KG1 (cell line): ENCODE data around the gene SESN2.

Source experiments
- DNase-seq: peaks from one replicate; lab custom pipeline; 2025; lab: John Stamatoyannopoulos, UW

Gene SESN2

DNA sequence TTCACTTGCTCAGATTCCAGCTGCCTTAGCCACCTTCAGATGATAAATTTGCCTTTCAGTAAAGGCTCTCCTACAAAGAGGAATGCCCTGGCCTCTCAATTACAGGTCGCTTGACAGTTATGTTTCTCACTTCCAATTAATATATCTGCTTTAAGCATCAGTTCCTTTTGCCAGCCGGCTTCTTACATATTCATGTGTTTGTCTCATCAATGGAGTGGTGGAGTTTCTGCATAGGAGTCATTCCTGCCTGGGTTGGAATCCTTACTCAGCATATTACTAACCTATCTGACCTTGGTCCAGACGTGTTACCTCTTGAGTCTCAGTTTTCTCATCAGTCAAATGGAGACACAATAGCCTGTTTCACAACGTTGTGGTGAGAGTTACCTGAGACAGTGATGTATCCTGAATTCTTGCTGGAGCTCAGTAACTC, 9.4 kb upstream of the SESN2 start:
- no peak for DNase-seq

DNA sequence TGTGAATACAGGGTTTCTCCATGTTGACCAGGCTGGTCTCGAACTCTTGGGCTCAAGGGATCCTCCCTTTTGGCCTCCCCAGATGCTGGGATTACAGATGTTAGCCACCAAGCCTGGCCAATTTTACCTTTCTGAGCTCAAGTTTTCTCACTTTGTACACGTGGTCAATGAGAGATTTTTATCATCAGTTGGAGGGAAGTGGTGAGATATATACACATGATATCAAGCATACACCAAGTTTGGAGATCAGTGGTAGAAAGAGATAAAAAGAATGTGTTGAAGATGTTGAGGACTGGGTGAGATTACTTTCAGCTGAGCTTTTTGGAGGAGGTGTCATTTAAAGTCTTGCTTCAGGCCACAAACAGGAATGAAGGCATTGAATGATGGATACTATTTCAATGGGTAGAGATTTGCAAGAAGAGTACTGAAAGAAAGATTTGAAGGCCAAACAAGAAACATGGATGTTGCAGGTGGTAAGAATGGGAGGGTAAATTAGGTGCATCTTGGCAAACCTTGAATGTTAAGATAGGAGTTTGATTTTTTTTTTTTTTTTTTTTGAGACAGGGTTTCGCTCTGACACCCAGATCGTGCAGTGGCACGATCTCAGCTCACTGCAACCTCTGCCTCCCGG, 3.0 kb upstream of the SESN2 start:
- no peak for DNase-seq

DNA sequence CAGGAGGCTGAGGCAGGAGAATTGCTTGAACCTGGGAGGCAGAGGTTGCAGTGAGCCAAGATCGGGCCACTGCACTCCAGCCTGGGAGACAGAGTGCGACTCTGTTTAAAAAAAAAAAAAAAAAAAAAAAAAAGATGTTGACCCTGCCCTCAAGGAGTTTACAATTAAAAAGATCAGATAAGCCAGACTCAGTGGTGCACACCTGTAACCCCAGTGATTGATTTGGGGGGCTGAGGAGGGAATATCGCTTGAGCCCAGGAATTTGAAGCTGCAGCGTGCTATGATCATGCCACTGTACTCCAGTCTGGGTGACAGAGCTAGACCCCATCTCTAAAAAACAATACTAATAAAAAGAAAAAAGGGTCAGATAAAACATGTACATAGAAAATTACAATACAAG, 1.6 kb upstream of the SESN2 start:
- no peak for DNase-seq

DNA sequence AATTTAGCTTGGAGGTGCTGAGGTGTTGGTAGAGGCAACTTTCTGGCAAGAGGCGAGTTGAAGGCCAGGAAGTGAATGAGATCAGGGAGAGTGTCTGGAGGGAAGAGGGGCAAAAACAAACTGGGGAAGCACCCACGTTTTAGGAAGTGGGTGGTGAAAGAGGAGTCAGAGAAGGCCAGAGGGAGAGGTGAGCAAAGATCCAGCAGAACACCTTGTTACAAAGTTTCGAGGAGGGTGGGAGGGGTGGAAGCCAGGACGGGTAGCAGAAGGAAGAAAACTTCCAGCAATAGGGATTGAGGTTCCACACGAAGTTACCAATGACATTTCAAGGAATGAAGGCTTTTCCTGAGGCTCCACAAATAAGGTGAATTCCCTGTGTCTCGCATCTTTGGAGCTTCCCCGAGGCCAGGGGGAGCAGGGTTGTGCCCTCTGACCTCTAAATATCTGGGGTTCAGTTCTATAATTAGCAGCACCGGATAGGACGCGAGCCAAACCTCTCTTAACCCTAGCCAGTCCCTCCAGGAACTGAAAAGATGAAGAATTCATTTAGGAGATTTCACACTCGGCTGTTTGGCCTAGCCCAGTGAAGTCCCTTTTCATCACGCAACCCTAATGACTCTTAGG, 578 bp upstream of the SESN2 start:
- no peak for DNase-seq

DNA sequence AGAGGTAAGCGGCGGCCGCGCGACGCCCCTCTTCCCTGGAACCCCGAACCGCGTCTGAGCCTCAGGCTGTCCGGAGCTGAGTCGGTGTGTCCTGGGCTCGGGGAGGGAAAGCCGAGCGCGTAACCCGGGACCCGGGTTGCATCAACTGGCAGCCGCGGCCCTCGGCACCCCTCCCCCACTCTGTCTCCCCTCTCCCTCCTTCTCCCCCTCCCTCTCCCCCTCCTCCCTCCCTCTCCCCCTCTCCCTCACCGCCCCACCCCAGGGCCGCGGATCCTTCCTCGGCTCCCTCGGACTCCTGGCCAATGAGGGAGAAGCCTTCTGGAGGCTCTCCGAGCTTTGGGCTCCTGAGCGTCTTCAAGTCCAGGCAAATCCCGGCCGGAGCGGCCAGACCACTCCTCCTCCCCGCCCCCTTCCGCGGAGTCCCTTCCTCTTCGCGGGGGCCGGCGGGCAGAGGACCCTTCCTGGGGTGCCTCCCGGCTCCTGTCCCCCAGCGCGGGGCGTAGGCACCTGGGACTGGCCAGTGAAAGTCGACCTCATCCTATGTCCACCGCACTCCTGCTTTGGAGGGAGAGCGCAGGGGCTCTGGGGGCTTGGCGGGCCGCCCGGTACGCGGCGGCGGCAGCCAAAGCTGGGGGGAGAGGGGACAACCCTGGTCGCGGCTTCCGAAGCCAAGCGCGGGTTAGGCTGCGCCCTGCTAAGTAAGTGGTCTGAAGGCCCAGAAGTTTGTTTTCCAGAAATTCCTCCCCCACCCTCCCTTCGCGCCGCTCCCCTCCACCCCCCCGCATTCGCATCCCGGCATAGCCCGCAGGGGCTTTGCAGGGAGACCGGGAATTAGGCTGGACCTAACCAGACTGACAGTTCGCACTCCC, 850 bp downstream of the SESN2 start:
- no peak for DNase-seq

DNA sequence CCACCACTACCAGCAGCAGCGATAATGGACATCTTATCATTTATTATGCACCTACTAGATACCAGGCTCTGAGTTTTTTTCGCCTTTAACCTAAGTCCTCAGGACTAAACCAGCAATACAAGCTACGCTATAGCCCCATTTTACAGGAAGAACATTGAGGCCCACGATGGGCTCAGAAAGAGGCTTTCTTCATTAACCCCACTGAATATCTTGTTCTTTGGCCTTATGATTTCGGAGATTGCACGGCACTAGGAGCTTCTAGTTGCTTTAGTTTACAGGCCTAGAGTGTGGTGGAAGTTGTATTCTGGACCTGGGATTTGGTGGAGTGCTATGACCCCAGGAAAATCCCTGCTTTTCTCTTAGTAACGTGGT, 1.5 kb downstream of the SESN2 start:
- no peak for DNase-seq

DNA sequence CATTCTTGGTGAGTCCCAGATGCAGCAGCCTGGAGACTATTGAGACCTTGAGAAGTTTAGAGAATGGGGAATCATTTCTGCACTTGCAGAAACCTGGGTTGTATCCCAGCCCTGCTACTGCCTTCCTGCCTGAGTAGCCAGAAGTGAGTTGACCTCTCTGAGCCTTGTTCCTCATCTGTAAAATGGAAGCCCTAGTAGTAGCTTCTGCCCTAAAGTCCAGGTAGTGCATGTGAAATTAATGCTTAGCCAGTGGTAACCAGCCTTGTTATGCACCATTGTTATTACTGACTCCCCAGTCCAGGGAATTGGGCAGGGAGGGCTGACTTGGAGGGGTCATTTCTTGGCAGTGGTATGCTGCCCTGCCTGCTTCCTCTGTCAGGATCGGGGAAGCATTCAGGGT, 5.6 kb downstream of the SESN2 start:
- no peak for DNase-seq

DNA sequence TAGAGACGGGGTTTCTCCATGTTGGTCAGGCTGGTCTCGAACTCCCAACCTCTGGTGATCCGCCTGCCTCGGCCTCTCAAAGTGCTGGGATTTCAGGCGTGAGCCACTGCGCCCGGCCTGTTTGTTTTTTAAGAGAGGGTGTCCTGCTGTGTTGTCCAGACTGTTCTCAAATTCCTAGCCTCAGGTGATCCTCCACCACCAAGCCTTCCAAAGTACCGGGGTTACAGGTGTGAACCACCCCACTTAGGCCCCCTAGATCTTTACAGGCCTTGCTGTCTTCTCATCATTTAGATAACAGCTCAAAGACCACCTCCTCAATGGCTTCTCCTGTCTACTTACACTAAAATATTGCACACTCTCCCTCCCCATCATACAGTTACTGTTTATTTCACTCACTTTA, 6.3 kb downstream of the SESN2 start:
- no peak for DNase-seq

DNA sequence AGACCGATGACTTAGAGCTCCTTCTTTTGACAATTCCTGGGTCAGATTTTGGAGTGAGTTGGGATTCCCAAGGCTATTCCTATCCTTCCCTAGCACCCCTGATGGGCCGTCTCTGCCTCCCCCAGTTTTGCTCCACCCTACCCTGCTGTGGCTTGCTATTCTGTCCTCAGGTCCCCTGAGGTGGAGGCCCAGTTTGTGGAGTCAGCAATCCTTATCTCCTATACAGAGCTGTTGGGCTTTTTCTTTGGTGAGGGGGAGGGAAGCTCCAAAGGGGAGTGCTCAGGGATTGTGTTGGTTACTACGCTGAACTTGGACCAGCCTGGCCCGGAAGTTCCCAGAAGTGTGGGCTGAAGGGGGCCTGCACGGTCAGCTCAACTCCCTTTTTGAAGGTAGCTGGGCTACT, 7.6 kb downstream of the SESN2 start:
- DNase-seq, result no peak

DNA sequence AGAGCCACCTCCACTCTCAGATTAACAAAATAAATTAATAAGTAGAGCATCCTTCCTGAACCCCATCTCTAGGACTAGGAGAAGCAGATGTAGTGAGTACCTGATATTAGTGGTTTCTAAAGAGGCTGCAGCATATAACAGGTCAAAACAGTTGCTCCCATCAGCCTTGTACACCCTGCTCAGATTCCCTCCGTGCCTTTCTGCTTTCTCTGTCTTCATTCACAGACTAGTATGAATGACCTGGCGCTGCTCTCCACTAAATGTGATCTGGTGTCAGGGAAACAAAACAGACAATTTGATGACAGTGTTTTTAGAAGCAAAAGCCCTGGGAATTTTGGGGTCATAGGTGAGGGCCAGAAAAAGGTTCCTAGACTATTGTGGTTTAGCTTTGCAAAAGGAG, 8.3 kb downstream of the SESN2 start:
- no peak for DNase-seq

DNA sequence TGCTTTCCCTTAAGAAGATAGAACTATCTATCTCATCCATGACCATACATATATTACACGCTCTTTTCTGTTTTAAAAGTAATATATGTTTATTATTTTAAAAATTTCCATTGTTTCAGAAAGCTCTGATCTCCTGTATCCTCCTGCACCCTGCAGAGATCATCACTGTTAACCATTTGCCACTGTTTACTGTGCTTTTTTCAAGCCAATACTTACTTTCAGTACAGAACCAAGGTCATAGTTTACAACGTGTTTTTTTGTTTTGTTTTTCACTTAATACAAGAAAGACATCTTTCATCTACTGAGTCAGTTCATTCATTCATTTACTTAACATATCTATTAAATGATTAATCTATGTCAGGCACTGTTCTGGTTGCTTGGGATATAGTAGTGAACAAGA, 10.2 kb downstream of the SESN2 start:
- no peak for DNase-seq

DNA sequence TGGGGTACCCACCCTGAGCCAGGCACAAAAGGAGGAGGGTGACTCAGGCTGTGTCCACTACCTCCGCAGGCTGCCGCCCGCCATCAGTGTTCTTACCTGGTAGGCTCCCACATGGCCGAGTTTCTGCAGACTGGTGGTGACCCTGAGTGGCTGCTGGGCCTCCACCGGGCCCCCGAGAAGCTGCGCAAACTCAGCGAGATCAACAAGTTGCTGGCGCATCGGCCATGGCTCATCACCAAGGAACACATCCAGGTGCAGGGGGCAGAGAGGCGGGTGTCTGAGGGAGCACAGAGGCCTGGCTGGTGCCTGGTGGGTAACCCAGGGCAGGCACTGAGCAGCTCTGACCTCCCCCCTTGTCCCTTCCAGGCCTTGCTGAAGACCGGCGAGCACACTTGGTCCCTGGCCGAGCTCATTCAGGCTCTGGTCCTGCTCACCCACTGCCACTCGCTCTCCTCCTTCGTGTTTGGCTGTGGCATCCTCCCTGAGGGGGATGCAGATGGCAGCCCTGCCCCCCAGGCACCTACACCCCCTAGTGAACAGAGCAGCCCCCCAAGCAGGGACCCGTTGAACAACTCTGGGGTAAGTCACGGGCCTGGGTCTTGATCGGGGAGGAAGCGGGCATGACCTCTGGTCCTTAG, 13.0 kb downstream of the SESN2 start:
- DNase-seq, result no peak

DNA sequence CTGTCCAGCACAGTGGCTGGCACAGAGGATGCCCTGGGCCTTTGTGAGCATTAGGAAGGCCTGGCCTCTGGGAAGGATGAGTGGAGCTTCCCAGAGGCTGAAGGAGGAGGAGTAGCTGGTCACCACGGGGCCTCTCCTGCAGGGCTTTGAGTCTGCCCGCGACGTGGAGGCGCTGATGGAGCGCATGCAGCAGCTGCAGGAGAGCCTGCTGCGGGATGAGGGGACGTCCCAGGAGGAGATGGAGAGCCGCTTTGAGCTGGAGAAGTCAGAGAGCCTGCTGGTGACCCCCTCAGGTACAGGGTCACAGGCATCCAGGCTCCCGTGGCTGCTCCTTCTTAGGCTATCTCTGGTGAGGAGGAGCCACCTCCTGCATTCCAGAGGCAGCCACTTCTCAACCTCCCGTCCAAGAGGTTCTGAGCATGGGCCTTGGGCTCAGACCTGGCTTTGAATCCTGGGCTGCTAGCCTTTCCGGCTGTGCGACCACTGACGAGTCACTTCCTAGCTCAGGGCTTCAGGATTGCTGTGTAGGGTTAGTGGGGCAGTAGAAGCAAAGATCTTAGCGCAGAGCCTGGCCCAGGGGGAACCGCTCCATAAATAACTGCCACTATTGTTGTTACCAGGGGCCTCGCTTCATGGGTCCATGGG, 14.0 kb downstream of the SESN2 start:
- no peak for DNase-seq

DNA sequence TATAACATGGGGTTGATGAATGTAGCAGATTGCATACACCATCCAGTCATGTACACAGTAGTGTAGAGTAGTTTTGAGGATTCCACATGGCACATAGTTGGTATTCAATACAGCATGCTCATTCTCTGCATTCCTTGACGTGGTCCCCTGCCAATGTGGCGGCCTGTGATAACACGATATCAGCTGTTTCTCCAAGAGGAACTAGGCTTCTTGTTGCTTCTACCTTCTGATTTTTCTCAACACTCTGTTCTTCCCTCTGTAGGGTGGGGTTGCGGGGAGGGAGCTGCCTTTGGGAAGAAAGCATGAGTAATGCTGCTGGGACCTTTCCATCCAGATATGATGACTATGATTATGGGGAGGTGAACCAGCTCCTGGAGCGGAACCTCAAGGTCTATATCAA, 19.4 kb downstream of the SESN2 start:
- no peak for DNase-seq

DNA sequence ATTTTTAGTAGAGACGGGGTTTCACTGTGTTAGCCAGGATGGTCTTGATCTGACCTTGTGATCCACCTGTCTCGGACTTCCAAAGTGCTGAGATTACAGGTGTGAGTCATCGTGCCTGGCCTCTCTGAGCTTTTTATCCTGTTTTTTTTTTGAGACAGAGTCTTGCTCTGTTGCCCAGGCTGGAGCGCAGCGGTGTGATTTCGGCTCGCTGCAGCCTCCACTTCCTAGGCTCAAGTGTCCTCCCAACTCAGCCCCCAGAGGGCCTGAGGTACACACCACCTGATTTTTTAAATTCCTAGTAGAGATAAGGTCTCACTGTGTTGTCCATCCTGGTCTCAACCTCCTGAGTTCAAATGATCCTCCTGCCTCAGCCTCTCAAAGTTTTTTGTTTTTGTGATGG, 20.4 kb downstream of the SESN2 start:
- DNase-seq, result no peak

DNA sequence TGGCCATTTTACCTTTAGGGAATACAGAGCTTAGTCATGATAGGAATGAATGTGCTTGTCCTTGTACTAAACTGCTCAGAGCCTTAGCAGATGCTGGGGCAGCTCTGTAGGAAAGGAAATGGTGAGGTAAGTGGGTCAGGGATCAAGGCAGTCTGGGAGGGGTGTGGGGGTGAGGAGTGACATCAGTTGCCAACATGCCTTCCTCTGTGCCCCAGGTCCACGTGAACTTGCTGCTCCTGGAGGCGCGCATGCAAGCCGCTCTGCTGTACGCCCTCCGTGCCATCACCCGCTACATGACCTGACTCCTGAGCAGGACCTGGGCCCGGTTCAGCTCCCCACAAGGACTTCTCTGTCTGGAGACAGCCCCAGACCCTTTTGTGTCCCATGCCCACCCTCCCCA, 21.2 kb downstream of the SESN2 start:
- no peak for DNase-seq

DNA sequence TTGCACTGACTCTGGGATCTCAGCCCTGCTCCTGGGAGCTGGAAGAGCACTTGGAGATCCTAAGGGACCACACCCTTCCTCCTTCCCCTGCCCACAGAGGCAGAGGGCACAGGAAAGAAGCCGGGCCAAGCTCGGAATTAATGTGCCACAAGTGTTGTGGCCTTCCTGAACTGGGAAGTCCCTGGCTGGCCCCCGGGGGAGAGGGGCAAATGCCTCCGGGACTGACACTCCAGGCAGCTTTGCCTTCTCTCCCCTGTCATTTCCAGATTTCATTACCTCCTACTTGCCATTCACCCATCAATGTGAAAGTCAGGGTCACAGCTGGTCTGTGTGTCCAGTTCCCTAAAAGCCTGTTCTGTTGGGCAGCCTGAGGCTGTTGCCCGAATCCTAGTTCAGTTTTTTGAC, 21.7 kb downstream of the SESN2 start:
- no peak for DNase-seq

DNA sequence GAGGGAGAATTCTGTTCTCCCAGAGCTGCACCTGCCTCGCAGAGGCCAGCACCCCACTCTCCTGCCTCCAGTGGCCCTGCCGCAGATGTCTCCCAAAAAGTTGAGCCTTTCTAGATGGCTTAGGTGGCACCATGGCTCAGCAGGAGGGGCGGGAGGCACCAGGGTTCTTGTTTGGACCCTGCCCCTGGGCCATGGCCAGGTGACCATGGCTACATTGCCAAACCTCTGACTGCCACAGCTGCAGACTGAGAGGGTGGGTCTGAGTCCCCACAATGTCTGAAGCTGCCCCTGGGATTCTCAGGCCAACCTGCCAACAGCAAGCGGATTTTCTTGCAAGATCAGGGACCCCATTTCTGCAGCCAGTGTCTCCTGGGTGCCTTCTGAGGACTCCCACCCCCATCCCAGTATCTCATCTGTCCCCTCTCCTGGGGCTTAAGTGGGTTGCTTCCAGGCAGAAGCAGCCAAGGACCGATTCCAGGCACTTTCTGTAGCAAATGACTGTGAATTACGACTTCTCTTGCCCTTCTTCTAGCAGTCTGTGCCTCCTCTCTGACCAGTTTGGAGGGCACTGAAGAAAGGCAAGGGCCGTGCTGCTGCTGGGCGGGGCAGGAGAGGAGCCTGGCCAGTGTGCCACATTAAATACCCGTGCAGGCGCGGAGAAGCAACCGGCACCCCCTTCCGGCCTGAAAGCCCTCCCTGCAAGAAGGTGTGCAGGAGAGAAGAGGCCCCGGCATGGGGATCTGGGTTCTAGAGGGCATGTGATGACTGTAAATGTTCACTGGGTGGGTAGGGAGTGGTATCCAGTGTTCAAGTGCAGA, 22.5 kb downstream of the SESN2 start:
- no peak for DNase-seq

DNA sequence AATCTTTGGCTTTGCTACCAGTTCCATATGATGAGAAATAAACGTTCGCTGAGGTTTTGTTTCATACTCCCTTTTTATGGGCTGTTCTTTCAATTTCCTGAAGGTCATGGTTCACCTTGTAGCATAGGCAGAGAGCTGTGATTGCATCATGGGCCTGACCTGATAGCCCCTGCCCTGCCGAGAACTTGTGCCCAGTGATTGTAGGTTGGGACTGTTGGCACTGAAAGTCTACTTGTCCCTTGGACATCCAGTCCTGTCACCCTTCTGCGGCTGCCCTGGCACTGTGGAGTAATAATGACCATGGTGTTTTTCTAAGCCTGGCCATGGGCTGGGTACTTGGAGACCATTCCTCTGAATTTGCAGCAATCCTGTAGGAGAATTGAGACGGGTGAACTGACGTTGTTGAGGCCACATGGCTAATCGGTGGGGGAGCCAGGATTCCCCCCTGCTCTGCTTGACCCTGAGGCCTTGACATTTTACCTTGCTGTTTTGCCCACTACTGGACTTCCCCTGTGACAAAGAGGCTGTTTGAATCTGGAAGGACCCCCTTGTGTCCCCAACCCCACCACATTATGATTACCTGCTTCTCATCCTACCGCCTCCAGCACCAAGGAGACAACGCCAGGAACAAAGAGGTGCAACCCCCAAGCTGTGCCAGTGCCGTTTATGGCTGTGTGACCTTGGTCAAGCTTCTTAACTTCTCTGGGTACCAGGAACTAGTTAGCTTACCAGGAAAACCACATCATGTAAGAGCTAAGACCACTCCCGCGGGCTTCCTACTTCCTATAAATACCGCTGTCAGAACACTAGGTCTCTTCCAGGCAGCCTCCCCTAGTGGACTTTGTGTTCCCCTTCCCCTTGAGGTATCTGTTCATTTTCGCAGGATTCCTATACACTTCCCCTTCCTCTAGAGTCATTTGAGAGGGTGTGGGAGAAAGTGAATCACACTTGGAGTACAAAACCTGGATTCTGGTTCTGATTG, 23.4 kb downstream of the SESN2 start:
- no peak for DNase-seq

DNA sequence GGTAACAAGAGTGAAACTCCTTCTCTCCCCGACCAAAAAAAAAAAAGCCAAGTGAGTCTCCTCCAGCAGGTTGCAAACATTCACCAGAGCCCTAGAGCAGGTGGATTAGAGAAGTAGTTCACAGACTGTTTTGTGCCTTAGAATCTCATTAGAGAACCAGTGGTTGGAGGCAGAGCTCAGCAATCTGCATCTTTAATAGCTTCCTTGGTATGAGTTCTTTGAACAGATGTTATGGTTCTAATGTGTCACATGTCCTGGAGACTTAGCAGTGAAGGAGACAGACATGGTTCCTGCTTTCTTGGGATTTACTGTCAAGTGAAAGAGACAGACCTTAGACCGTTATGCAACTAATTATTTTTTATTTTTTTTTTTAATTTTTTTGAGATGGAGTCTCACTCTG, 26.8 kb downstream of the SESN2 start:
- no peak for DNase-seq
